HL-60/S4 (cell line): ENCODE data around the gene ZNF599.
"Not testable (repeated sequence)": the region's sequence is repeated elsewhere in the genome, so short reads cannot be mapped to it uniquely, and the experiment has no call there.

Experiments
- in situ Hi-C: fragments of 300-500 bp; cut with MboI; formaldehyde crosslinking; loops from 2 replicates; pipeline ENCODE4 v1.14.3; 2022; ENCODE audit warnings: low sequenced_read_pairs

Gene ZNF599

DNA sequence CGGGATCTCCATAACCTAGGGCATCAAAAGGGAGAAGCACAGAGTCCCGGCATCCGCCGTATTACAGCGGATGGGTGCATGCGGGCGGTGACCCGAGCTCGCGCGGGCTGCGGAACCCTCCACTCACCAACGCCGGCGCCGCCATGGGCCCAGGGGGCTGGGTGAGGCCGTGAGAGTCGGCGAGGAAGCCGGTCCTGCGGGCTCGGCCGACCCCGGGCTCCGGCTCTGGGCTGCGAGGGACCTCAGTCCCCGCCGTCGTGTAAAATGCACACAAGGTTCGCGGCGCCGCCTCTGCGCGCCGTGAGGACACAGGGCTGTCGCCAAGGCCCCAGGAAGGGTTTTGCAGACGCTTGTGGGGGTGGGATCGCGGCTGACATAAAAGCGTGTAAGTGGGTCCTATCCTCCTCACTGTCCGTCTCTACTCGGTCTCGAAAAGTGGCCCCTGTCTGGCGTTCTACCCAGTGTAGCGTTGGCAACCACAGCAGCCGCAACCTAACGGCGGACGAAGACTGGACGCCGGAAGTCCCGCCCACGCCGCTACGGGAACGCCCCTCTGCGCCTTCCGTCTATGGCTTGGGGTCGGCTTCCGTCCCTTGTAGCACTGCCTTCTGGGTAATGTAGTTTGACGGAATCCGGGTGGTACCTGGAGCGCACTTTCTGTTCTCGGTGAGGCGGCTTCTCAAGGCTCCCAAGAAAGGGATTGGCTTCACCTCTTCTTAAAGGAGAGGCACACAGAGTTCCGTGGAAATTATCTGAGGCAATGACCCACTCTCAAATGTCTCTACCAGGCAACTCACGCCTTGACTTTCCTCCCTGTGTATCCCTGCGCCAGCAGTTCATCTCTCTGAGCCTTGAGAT lies at the start of gene ZNF599:
TSS of gene ZNF599 (minus strand) at position 519 of the 858 bp plus-strand sequence. CDS start at position 145, 374 bp downstream.
- in situ Hi-C loops, result no loop called here

DNA sequence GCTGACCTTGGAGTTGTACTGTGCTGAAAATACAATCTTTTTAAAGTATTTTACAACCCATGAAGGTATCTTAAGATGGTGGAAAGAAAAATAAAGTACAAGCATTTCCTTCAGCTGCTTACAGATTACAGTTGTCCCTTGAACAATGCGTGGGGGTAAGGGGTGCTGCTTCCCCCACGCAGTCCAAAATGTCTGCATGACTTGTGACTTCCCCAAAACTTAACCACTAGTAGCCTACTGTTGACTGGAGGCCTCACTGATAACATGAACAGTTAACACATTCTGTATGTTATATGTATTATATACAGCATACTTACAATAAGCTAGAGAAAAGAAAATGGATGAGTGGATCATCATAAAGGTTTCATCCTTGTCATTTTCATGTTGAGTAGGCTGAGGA lies 45.3 kb upstream of the ZNF599 start:
- in situ Hi-C loops, result no loop called here

DNA sequence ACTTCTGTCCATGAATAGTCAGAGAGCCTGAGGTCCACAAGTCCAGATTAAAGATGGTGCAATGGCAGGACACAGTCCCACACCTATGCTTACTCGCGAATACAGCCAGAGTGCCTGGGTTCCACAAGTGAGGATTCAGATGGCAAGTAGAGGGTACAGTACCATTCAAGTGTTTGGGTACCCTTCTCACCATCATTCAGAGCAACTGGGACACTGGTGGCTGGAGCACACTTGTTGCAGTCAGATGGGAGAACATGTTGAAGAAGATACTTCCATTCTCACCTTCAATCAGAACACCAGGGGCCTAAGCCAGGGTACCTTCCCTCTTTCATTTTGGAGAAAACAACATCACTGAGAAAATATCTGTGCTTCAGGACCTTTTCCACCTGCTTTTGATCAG lies 43.7 kb upstream of the ZNF599 start:
- in situ Hi-C loops, result no loop called here

DNA sequence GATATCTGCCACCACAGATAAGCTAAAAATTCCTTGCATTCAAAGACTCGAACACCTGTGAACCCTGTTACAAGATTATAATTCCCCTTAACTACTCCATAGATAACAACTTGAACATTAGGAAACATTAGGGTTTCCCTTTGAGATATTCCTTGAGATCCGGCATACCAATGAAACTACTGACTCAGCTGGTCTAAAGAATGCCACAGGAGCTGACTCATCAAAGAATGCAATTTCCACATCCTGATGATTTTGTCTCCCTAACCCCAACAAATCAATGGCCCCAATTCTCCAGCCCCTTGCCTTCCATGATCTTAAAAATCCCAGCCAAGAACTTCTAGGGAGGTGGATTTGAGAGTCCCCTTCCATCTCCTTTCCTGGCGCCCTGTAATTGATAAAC lies 35.6 kb upstream of the ZNF599 start:
- in situ Hi-C loops, result no loop called here

DNA sequence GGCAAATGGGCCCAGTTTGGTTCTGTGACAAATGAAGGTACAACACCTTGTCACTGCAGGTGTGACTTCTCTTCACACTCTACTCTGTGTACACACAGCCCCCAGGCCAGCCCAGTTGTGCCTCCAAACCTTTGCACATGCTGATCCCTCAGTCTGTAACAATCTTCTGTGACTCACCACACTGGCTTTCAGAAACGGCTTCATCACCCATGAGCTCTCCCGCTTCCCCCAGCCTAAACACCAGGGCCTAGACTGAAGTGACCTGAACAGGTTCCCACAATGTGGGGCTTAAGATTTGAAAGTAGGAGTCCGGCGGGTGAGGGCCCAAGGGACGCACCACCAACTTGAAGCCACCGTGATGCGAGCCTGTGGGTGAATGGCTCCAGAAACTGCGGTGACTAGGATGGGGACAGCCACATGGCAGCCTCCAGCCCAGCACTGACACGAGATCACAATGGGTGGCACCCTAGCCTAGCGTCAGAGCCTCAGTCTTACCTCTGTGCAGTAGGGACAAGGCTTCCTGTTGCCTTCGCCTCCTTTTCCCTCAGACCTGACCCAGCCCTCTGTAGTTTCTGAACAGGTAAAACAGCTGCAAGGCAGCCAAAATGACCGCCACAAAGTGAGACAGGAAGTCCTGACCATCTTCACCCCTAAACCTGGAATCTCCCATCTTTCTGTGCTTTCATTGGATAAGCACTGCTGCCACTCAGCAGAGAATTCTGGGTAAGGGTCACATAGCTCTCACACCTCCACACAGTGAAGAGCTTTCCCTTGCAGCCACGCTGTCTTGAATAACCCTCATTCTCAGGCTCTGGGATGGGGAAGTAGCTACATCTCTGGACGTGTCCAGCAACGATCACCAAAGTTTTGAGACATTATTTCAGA lies 34.2 kb upstream of the ZNF599 start:
- in situ Hi-C loops, result no loop called here

DNA sequence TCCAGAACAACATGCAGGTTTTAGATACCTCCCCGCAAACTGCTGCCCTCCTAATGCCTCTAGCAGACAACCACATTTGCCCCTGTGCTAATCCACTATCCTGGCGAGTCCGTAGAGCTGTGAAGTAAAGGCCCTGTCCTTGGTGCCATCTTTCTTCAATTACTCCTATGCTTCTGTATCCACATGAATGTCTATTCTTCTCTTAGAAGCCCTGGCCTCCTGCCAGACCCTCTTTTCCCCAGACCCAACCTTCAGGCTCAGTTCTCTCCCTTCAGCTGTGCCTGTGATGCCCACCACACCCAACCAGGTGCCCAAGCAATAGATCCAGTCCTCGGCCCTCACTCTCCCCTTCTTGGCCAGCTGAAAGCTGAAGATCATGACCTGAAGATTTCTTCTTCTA lies 31.1 kb upstream of the ZNF599 start:
- in situ Hi-C loops, result no loop called here

DNA sequence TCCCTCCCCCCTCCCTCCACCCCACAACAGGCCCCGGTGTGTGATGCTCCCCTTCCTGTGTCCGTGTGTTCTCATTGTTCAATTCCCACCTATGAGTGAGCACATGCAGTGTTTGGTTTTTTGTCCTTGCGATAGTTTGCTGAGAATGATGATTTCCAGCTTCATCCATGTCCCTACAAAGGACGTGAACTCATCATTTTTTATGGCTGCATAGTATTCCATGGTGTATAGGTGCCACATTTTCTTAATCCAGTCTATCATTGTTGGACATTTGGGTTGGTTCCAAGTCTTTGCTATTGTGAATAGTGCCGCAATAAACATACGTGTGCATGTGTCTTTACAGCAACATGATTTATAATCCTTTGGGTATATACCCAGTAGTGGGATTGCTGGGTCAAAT lies 23.9 kb upstream of the ZNF599 start:
- in situ Hi-C loops, result not testable (repeated sequence)

DNA sequence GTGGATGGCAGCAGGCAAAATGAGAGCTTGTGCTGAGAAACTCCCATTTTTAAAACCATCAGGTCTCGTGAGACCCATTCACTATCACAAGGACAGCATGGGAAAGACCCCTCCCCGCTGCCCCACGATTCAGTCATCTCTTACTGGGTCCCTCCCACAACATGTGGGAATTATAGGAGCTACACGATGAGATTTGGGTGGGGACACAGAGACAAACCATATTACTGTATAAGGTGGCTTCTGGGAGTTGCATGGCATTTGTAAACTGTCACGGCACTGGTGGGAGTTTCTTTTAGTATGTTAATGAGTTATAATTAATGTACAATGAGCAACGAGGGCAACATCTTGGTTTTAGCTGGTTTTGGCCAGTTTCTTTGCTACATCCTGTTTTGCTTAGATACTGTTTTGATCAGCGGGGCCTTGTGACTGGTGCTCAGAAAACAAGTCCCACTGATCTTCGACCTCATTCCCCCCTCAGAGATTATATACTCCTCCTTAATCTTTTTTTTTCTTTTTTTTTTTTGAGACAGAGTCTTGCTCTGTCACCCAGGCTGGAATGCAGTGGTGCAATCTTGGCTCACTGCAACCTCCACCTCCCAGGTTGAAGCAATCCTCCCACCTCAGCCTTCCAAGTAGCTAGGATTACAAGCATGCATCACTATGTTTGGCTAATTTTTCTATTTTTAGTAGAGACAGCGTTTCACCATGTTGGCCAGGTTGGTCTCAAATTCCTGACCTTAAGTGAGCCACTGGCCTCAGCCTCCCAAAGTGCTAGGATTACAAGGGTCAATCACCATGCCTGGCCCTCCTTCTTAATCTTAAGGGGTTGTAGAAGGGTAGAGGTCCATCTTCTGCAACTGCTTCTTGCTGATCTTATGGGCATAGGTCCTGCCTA lies 21.3 kb upstream of the ZNF599 start:
- in situ Hi-C loops, result no loop called here

DNA sequence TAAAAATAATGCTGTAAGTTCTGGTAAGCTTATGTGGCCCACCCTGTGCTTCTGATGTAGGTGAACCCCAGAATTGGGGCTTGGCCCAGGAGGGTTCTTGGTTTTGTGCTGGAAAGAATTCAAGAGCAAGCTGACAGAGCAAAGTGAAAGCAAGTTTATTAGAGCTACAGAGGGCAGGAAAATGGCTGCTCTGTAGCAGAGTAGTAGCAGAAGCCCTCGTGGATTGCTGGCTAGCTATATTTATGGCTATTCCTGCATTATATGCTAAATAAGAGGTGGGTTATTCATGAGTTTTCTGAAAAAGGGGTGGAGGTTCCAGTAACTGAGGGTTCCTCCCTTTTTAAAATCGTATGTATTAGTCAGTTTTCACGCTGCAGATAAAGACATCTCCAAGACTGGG lies 20.6 kb upstream of the ZNF599 start:
- in situ Hi-C loops, result no loop called here

DNA sequence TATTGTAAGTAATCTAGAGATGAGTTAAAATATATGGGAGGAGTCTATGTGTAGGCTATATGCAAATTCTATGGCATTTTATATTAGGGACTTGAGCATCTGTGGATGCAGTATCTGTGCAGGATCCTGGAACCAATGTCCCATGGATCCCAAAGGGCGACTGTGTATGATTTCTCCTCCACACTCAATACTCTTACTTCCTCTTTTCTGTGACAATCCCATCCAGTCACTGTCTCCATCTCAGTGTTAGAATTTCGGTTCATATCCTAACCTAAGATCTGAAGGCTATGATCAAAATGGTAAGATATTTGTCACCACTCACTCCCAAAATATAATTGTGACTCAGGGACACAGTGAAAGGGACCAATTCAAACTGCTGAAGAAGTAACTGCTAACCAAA lies 15.1 kb upstream of the ZNF599 start:
- in situ Hi-C loops, result no loop called here

DNA sequence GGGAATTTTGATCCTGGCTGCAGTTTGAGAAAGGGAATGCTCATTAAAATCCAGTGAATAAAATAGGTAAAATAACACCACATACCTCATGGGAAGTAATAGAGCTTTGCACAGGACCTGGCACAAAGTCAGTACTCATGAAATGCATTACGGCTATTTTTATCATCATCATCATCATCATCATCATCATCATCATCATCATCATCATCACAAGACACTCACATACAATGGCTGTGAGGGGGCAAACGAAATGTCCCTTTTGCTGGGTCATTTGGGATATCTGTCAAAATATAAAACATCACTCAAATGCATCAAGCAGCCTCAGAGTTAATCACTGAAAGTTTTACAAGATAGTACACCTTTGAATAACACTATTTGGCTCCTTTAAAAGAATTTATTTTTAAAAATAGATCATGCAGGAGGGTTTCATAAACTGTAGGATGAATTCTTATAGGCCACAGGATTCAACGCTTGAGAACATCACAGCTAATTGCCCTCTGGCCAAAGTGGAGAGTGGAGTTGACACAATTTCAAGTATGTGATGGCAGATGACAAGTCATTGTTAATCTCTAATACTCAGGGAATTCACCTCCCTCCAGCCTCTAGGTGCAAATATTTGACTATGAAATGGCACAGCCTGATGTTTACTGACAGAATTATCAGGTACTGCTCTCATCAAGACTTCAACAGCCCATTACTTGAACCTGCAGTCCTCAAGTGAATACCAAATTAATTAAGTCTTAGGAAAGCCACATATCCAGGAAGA lies 14.2 kb upstream of the ZNF599 start:
- in situ Hi-C loops, result no loop called here

DNA sequence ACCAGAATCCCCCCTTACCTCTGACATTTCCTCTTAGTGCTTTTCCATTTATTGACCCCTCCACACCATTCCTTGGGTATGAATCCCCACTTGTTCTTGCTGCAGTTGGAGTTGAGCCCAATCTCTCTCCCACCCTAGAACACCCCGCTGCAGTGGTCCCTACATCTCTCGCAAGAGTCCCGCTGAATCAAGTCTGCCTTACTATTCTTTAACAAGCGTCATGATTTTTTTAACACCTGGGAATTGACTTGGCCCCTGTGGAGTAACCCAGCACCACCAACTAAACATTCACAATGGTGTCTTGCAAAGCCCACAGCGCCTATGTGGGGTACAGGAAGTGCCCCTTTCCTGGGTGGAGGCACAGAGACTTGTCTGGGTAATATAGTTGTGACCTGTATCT lies 13.2 kb upstream of the ZNF599 start:
- in situ Hi-C loops, result no loop called here

DNA sequence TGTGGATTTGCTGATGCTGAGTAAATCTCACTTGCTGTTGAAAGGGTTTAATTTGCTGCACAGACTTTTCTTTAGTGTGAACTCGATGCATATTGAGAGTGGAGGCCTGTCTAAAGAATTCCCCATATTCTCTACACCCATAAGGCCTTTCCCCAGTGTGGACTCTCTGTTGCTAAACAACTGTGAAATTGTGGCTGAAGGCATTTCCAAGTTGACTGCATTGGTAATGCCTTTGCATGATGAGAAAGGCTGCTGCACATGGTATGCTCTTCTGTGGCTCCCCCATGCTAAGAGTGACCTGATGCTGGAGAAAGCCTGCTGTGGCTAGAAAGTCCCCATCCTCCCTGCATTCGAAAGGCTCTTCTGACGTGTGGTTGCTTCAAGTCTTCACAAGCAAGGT lies 6.6 kb upstream of the ZNF599 start:
- in situ Hi-C loops, result no loop called here

DNA sequence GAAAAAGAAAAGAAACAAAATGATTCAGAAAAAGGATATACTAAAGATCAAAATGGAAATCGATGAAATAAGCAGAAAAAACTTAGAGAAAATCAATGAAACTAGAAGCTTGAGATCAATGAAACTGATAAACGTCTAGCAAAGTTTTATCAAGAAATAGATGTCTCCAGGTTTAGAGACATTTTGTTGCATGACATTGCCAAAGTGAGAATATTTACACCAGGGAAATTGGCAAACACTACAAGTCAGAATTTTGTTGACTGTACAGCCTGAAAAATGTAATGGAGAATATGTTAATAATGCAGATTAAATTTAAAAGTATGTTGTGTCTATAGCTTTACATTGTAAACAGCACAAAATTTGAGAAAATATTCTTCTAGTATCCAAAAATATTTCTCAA lies 5.3 kb upstream of the ZNF599 start:
- in situ Hi-C loops, result no loop called here

DNA sequence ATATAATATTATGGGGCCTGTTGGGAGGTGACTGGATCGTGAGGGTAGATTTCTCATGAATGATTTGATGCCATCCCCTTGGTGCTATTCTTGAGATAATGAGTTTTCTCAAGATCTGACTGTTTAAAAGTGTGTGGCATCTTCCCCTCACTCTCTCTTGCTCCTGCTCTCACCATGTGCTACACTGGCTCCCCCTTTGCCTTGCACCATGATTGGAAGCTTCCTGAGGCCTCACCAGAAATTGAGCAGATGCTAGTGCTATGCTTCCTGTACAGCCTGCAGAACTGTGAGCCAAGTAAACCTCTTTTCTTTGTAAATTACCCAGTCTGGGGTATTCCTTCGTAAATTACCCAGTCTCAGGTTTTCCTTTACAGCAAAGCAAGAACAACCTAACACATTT lies 1.8 kb upstream of the ZNF599 start:
- in situ Hi-C loops, result no loop called here

DNA sequence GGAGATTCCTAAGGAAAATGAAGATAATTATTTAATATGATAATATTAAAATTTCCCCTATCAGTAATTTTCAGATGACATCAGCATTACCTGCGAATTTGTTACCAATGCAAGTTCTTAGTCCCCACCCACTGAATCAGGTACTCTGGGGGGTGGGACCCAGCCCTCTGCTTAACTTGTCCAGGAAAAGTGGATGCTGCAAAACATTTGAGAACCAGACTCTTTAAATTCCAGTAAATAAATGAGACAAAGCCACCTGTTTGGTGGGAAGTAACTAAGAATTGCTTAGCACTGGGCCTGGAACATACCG lies 495 bp upstream of the ZNF599 start:
- in situ Hi-C loops, result no loop called here

DNA sequence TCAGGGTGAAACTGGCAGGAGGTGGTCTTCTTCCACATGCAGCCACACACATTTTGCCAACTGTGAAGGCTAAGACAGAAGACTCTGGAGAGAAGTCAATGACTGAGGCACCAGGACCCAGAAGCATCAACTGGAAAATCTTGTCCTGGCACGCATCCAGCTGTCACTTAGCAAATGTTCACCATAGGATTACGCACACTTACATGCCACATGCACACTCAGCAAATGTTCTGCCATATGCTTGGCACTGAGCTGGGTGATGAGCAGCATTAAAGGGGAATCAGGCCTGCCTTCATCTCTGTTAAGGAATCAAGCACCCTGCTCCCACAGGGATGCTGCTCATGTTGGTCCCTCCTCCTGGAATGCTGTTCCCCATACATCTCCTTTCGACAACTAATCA lies 5.1 kb downstream of the ZNF599 start:
- in situ Hi-C loops, result no loop called here

DNA sequence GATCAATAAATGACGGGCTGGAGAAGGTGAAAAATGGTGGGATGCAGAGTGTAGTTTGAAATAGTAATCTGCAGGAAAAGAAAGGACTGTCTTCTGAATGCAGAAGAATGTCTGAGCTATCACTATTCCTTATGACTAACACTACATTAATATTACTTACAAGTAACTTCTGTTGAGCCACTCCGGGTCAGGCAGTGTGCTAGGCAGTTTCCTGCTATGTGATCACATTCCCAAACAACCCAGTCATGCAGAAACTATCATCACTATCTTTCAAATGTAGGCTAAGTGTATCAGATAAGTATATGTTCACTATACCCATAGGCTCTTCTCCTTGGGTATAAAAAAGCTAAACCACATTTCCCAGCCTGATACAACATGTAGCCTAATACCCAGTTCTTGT lies 6.6 kb downstream of the ZNF599 start:
- in situ Hi-C loops, result no loop called here

DNA sequence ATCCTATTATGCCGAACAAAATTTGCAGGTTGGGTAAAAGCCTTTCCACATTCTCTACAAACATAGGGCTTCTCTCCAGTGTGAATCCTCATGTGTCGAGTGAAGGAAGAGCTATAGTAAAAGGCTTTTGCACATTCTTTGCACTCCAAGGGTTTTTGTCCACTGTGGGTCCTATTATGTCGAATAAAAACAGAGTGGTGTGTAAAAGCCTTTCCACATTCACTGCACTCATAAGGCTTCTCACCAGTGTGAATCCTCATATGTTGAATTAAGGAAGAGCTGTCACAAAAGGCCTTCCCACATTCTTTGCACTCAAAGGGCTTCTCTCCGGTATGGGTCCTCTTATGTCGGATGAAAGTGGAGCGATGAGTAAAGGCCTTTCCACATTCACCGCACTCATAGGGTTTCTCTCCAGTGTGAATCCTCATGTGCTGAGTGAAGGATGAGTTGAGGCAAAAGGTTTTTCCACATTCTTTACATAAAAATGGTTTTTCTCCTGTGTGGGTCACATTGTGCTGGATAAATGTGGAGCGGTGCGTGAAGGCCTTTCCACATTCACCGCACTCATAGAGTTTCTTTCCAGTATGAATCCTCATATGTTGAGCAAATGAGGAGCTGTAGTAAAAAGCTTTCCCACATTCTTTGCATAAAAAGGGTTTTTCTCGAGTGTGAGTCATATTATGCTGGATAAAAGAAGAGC lies 13.6 kb downstream of the ZNF599 start:
- in situ Hi-C loops, result no loop called here

DNA sequence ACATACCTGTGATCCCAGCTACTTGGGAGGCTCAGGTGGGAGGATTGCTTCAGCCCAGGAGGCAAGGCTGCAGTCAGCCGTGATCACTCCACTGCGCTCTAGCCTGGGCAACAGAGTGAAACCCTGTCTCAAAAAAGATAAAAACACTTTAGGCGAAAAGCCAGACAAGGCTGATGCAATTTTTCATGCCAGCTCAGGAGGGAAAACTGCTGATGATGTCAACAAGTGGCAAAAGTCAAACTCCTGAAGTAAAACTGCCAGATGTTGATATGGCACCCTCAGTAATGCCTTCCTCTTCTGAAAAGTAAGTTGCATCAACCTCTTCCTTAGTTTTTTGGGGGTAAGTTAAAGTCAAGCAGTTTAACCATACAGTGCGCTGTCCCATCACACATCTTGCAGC lies 15.6 kb downstream of the ZNF599 start:
- in situ Hi-C loops, result no loop called here
